SU-DHL-6 (cell line): Measurements from ENCODE around the gene C1orf210.

ENCODE experiments used
- EZH2phosphoT487 ChIP-seq: fragments of 200-600 bp; sonication (generic), shearing (Covaris generic); conservative IDR thresholded peaks from 2 replicates; pipeline ENCODE4 v1.6.1; 2018; ENCODE audit warnings: mild to moderate bottlenecking, antibody characterized with exemption, low read length, moderate library complexity, mixed read lengths
- TF ChIP-seq, protein P1 (sequence below): fragments of 200-600 bp; sonication (generic); IDR thresholded peaks from one replicate; pipeline ENCODE4 v1.5.1; 2017; ENCODE audit warnings: antibody characterized with exemption, mild to moderate bottlenecking, low read length, moderate library complexity; ENCODE audit not compliant: insufficient read depth, poor library complexity, severe bottlenecking

DNA sequence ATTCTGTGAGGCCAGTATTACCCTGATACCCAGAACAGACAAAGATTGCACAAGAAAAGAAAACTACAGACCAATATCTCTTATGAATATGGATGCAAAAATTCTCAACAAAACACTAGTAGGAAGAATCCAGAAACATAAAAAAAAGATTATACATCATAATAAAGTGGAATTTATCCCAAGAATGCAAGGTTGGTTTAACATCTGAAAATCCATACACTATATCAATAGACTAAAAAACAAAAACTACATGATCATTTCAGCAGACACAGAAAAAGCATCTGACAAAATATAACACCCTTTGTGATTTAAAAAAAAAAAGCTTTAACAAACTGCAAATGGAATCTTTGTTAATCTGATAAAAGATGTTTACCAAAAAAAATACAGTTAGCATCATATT, 40.0 kb upstream of the C1orf210 start:
- TF ChIP-seq, protein P1, sequence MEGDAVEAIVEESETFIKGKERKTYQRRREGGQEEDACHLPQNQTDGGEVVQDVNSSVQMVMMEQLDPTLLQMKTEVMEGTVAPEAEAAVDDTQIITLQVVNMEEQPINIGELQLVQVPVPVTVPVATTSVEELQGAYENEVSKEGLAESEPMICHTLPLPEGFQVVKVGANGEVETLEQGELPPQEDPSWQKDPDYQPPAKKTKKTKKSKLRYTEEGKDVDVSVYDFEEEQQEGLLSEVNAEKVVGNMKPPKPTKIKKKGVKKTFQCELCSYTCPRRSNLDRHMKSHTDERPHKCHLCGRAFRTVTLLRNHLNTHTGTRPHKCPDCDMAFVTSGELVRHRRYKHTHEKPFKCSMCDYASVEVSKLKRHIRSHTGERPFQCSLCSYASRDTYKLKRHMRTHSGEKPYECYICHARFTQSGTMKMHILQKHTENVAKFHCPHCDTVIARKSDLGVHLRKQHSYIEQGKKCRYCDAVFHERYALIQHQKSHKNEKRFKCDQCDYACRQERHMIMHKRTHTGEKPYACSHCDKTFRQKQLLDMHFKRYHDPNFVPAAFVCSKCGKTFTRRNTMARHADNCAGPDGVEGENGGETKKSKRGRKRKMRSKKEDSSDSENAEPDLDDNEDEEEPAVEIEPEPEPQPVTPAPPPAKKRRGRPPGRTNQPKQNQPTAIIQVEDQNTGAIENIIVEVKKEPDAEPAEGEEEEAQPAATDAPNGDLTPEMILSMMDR = no peak
- TF ChIP-seq EZH2phosphoT487 = no peak
